GM21423 (cell line): ENCODE measurements around the gene CD300LG.

Experiments
- ATAC-seq: cut with Tn5 transposase; IDR thresholded peaks from one replicate; pipeline ENCODE4 v1.9.1; 2021; ENCODE audit warnings: mild to moderate bottlenecking, moderate library complexity; ENCODE audit not compliant: unreplicated experiment

The CD300LG gene

DNA sequence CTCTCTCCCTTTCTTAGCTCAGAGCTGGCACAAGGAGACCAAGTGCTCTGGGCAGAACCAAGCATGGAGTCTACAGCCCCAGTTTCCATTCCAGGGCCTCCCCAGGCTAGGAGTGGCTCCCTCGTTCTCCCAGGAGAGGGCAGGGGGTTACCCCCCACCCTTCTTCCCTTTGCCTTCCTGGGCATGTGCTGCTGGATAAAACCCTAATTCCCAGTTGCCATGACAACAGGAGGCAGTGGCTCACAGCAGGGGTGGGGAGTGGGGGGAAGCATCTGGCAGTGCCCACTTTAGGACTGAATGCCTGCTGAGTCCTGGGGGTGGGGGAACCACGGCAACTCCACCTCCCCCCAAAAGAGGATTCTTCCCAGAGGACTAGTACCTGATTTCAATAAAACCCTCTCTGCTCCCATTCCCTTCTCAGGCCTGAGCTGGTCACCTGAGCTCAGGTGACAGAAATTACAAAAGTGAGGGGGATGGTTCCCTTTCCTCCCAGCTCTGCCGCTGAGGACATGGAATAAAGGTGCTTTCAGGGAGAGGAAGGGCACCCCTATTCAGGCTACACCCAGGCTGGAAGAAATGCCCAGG lies 58.5 kb downstream of the CD300LG start:
- ATAC-seq = no peak

DNA sequence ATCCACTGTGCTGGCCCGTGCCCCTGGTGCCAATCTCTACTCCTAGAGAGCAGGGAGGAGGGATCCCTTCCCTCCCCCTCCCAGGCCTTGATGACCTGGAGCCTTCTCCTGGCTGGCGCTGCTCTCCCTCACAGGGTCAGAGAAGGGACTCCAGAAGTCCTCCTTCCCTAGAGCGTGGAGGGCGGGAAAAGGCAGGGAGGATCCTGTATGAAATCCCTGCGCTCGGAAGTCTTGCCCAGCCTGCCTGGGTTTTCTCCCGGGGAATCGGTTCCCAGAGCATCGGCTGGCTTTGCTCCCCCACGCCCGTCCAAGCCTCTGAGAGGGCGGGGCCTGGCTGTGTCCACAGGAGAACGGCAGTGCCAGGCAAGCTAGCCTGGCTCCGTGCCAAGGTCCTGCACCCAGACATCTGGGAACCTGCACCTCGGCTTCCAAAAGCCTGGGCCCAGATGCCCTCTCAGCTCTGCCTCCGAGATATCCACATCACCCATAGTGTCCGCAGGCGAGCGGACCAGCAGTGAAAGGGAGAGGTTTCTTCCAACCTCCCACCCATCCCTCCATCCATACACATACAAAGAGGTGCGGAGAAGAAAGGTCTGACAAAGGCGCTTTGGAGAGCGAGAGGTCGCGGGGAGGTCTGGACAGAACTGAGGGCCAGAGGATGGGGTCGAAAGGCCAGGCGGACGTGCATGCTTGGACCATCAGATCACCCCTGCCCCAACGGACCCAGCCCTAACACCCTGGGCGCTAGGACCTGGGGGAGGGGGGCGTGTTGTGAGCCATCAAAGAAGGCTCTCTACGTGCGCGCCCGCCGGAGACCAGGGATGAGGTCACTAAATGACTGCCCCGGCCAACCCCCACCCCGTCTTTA lies 59.2 kb downstream of the CD300LG start:
- ATAC-seq = no peak

DNA sequence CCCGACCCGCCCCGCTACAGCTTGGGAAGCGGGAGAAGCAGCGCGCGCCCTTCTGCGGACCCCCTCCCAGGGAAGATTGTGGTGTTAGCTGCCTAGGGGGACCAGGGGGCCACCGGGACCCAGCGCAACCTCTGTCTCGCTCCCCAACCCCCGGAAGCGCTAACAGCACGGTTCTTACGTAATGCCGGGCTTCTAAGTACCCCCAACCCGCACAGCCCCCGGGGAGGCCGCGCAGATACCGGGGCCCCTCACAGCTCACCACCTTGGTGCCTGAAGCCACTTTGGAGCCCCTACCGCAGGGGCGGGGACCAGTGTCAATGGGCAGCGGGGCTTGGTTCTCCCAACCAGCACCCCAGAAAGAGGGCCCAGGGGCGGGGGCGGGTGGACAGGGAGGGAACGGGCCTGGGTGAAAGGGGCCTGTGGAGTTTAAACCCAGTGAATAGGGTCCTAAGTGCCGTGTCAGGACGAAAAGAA lies 60.0 kb downstream of the CD300LG start:
- no peak for ATAC-seq

DNA sequence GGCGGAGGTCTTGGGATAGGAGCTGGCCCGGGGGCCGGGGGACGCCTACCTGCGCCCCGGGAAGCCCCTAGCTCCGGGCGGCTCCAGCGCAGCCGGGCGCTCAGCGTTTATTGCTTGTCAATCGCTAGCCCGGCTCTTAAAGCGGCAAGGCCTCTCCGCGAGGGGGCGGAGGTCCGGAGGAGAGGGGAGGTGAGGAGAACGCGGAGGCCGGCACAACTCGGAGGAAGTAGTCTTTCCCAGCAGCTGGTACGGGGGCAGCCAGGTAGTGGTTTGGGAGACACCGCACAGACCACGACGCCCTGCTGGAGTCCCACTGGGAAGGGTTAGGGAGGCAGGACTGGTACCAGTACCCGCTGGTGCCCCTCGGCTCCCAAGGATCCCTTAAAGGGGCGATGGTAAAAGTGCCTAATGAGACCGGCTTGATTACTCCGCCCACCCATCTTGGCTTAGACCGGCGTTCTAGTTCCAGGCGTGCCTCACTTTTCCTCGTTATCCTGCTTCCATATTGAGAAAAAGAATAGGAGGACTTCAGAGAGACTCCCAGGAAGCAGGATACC lies 60.5 kb downstream of the CD300LG start, which contains the start of gene MPP2:
Gene MPP2 (minus strand): TSS at position 112 of the 557 bp plus-strand sequence. CDS start 3,076 bp downstream, outside the sequence.
- no peak for ATAC-seq

DNA sequence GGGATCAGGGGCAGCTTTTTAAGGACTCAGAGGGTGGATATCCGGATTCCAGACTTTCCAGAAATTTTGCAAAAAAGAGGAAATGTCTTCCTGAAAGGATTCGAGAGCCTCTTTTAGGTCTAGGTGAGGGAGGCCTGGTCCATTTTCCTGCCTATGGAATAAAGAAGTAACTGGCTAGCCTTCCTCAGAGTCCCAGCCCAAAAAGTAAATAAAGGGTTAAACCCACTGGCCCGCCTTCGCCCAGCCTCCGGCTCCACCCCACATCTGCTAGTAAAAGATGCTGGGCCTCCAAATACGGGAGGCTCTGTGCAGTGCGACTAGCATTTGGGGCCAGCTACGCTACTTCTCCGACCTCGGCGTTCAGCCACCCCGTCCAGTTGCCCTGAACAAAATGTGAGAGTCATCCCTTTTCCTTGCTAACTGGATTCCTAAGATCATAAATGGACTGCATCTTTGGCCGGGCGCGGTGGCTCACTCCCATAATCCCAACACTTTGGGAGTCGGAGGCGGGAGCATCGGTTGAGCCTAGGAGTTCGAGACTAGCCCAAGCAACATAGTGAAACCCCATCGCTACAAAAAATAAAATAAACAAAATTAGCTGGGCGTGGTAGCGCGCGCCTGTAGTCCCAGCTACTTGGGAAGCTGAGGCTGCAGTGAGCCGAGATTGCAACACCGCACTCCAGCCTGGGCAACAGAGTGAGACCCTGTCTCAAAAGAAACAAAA lies 61.2 kb downstream of the CD300LG start:
- no peak for ATAC-seq

DNA sequence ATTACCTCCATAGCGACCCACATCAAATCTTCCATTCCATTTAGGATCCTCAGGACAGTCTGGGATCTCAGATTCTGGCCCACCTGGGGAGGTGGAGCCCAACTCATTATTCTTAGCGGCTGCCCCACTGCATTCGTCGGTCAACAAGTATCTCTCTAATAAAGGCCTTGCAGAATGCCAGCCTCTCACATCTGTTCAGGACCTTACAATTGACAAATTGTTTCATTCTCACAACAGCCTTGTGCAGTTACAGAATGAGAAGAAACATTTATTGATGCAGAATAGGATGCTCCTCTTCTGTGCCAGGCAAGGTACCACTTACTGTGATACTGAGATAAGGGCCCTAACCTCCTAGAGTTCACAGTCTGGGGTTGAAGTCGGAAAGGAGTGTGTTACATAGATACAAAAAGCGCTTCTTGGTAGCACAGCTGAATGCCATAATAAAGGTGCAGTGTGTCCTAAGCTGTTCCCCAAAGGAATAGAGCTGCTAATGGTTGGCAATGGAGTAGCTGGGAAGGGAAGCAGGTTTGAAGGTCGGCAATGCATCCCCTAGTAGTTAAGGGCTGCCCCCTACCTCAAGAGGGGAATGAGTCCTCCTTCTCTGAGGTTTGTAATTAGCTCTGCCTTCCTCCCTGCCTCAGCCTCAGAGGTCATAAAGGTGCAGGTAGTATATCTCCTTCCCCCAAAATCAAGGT lies 62.7 kb downstream of the CD300LG start:
- ATAC-seq = no peak

DNA sequence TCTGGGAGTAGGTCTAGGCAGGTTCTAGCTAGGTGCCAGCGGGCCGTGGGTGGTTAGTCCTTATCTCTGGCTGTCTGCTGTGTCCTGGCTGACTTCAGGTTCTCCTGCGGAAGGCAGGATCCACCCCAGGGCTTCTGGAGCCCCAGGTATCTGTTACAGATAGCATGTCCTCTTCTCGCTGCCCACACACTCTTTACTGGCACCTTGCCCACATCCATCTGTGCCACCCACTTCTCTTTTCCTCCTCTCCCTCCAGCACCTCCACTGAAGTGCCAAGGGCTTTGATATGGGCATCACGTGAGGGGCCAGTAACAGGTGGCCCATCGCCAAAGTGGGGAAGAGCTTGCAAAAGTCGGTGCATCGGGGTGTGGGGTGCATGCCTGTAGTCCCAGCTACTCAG lies 64.9 kb downstream of the CD300LG start:
- no peak for ATAC-seq

DNA sequence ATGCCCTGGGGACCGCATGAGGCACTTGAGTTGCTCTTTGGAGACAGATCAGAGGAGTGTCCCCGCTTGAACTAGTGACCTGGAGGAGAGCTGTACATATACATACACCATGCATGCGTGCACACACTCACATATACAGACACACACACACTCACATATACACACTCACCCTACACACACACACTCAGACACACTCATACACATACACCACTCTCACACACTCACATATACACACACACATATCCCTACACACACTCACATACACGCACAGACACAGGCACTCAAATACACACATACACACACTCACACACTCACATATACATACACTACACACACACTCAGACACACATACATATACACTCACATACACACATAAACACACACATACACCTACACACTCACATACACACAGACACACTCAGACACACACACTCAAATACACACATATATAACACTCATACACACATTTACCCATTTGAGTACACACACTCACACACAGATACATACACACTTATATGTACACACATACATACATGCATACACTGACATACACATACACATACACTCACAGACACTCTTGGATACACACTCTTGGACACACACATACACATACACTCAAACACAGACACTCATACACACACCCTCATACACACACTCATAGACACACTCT lies 65.8 kb downstream of the CD300LG start:
- ATAC-seq = no peak
